OCI-LY1 (cell line): ENCODE results near the gene SGK2.
"Not testable (repeated sequence)": the region's sequence is repeated elsewhere in the genome, so short reads cannot be mapped to it uniquely, and the experiment has no call there.

ENCODE experiments used
- H2AFZ ChIP-seq: fragments of 200-600 bp; sonication (generic), shearing (Covaris generic); 2 replicates; pipeline ENCODE4 v1.6.0; 2014; ENCODE audit warnings: antibody characterized with exemption, mild to moderate bottlenecking, low read length
- H3F3A ChIP-seq: fragments of 200-600 bp; sonication (generic), shearing (Covaris generic); 2 replicates; pipeline ENCODE4 v1.6.0; 2014; ENCODE audit warnings: mild to moderate bottlenecking, antibody characterized with exemption, low read length, moderate library complexity; ENCODE audit not compliant: insufficient read depth
- H3K27ac ChIP-seq: fragments of 200-600 bp; sonication (generic); 2 replicates; pipeline ENCODE4 v1.5.1; 2014; ENCODE audit warnings: low read length, mixed run types, mild to moderate bottlenecking, low read depth; ENCODE audit not compliant: poor library complexity, severe bottlenecking
- H3K27me3 ChIP-seq: fragments of 200-600 bp; sonication (generic); 2 replicates; pipeline ENCODE4 v1.6.0; 2014; ENCODE audit warnings: antibody characterized with exemption, mild to moderate bottlenecking, low read length, moderate library complexity; ENCODE audit not compliant: insufficient read depth
- H3K36me3 ChIP-seq: fragments of 200-600 bp; sonication (generic); 2 replicates; pipeline ENCODE4 v1.6.1; 2014; ENCODE audit warnings: mild to moderate bottlenecking, antibody characterized with exemption, low read length, moderate library complexity, mixed read lengths; ENCODE audit not compliant: insufficient read depth
- H3K4me1 ChIP-seq: fragments of 200-600 bp; sonication (generic); 2 replicates; pipeline ENCODE4 v1.5.1; 2014; ENCODE audit warnings: mild to moderate bottlenecking, low read length, moderate library complexity; ENCODE audit not compliant: insufficient read depth, severe bottlenecking
- H3K4me2 ChIP-seq: fragments of 200-600 bp; sonication (generic), shearing (Covaris generic); 2 replicates; pipeline ENCODE4 v1.6.1; 2014; ENCODE audit warnings: low read length
- H3K4me3 ChIP-seq: fragments of 200-600 bp; sonication (generic); 2 replicates; pipeline ENCODE4 v1.5.1; 2014; ENCODE audit warnings: low read length, low read depth, mild to moderate bottlenecking, mixed read lengths; ENCODE audit not compliant: poor library complexity, severe bottlenecking
- H3K79me2 ChIP-seq: fragments of 200-600 bp; shearing (Covaris generic); 2 replicates; pipeline ENCODE4 v1.6.1; 2016; ENCODE audit warnings: mixed run types, low read length, mixed read lengths; ENCODE audit not compliant: insufficient read depth
- H3K9ac ChIP-seq: fragments of 200-600 bp; sonication (generic), shearing (Covaris generic); 2 replicates; pipeline ENCODE4 v1.6.1; 2014; ENCODE audit warnings: mild to moderate bottlenecking, low read length, mixed read lengths
- H3K9me2 ChIP-seq: fragments of 200-600 bp; sonication (generic), shearing (Covaris generic); 2 replicates; pipeline ENCODE4 v1.6.1; 2014; ENCODE audit warnings: low read depth, mild to moderate bottlenecking, low read length, mixed read lengths
- H3K9me3 ChIP-seq: fragments of 200-600 bp; shearing (Covaris generic); 2 replicates; pipeline ENCODE4 v1.6.1; 2014; ENCODE audit warnings: low read length, mixed read lengths
- H4K20me1 ChIP-seq: fragments of 200-600 bp; sonication (generic), shearing (Covaris generic); 2 replicates; pipeline ENCODE4 v1.6.0; 2016; ENCODE audit warnings: mild to moderate bottlenecking, low read length; ENCODE audit not compliant: insufficient read depth
- EZH2 ChIP-seq: fragments of 200-600 bp; sonication (generic), shearing (Covaris generic); IDR thresholded peaks from 2 replicates; pipeline ENCODE4 v1.8.0; 2017; ENCODE audit warnings: borderline replicate concordance, mixed run types, mild to moderate bottlenecking, antibody characterized with exemption, low read length, moderate library complexity, mixed read lengths
- TF ChIP-seq, protein P1 (sequence below): fragments of 200-600 bp; sonication (generic), shearing (Covaris generic); IDR thresholded peaks from 2 replicates; pipeline ENCODE4 v1.5.1; 2017; ENCODE audit warnings: mild to moderate bottlenecking, antibody characterized with exemption, low read length, moderate library complexity, mixed read lengths

SGK2 gene

DNA sequence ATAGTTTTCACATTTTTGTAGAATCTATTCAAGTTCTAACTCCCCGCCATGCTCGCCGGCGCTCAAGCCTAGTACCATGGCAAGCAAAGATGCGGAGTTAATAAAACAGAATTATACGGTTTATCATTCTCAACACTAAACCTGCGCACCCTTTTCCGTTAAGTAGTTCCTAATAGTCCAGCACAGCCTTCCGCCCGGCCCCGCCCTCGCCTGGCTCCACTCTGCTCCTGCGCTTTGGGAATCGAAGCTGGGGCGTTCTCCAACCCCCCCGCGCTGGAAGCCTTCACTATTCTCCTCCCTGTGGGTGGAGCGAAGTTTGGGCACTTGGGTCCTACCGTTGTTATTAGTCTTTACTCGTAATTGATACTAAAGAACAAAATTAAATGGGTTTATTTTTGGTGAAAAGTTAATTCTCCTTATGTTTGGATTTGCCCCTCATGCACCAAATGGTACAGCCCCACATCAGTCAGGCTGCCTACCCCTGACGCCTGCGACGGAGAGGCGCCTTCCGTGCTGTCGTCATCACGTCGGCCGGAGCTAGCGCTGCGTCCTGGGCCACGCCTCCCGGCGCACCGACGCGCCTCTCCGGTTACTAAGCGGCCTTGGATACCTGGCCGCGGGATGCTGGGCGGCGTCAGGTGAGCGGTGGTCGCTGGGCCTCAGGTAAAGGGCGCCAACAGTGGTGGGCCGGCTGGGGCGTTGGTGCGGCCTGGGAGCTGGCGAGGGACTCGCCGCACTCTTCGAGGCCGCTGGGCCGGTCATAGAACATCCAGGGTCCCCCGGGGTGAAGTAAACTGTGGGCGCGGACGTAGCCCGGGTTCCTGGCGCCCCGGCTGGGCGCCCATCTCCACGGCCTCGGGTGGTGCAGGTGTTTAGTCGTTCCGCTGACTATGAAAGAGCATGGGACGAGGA lies 31.8 kb downstream of the SGK2 start, which contains the start of gene IFT52:
Gene IFT52 (plus strand): TSS at position 546 of the 912 bp plus-strand sequence. CDS start 3,762 bp downstream, outside the sequence.
- TF ChIP-seq, protein P1, sequence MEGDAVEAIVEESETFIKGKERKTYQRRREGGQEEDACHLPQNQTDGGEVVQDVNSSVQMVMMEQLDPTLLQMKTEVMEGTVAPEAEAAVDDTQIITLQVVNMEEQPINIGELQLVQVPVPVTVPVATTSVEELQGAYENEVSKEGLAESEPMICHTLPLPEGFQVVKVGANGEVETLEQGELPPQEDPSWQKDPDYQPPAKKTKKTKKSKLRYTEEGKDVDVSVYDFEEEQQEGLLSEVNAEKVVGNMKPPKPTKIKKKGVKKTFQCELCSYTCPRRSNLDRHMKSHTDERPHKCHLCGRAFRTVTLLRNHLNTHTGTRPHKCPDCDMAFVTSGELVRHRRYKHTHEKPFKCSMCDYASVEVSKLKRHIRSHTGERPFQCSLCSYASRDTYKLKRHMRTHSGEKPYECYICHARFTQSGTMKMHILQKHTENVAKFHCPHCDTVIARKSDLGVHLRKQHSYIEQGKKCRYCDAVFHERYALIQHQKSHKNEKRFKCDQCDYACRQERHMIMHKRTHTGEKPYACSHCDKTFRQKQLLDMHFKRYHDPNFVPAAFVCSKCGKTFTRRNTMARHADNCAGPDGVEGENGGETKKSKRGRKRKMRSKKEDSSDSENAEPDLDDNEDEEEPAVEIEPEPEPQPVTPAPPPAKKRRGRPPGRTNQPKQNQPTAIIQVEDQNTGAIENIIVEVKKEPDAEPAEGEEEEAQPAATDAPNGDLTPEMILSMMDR, result no peak
- no peak for TF ChIP-seq EZH2
- H3F3A ChIP-seq, result no peaks in the 10 kb centered on the region
- peak within 1 kb of the TSS; percentile 86 for H3K4me2 ChIP-seq

DNA sequence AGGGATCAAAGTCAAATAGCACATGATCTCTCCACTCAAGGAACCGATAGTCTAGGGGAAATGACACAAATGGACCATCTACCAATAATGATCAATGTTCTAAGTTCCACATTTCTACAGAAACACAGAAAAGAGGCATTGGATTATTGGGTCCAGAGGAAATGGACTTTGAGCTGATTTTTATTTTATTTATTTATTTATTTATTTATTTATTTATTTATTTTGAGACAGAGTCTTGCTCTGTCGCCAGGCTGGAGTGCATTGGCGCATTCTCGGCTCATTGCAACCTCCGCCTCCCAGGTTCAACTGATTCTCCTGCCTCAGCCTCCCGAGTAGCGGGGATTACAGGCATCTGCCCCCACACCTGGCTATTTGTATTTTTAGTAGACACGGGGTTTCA lies 43.1 kb downstream of the SGK2 start:
- H3K4me2 ChIP-seq, H3K4me3 ChIP-seq, H2AFZ ChIP-seq, H3K9me3 ChIP-seq, H3F3A ChIP-seq, H3K9me2 ChIP-seq, H3K27me3 ChIP-seq, H3K4me1 ChIP-seq, H3K79me2 ChIP-seq, H3K27ac ChIP-seq, H4K20me1 ChIP-seq, H3K9ac ChIP-seq: not testable (repeated sequence)
- H3K36me3 ChIP-seq, result peaks cover 46% of the 10 kb centered on the region

More for the DNA sequence above, 31.8 kb downstream of the SGK2 start, which contains the start of gene IFT52:
- no peaks in the 10 kb centered on the region for H3K9me2 ChIP-seq
- H3K4me1 ChIP-seq, result peaks cover 20% of the 10 kb centered on the region
- H3K79me2 ChIP-seq, result no peaks in the 10 kb centered on the region
- H3K27ac ChIP-seq, result peak within 1 kb of the TSS; percentile 48
- no peaks in the 10 kb centered on the region for H4K20me1 ChIP-seq
- peaks cover 8% of the 10 kb centered on the region; the same call in 1 of the 2 replicates for H3K36me3 ChIP-seq
- peak within 1 kb of the TSS; percentile 85 for H3K9ac ChIP-seq
- peak within 1 kb of the TSS; percentile 76 for H3K4me3 ChIP-seq
- no peaks in the 10 kb centered on the region for H3K9me3 ChIP-seq
- H2AFZ ChIP-seq, result peak within 1 kb of the TSS; percentile 12; the same call in 1 of the 2 replicates
- H3K27me3 ChIP-seq, result no peaks in the 10 kb centered on the region

- Histone ChIP-seq H3K9ac (no peak overlapping the region), H3K4me2 (no peak overlapping the region), H3K4me1 (no peaks in the 10 kb centered on the region), H3K36me3 (peaks cover 35% of the 10 kb centered on the region), H3K9me3 (no peaks in the 10 kb centered on the region), H4K20me1 (no peaks in the 10 kb centered on the region), H3K27me3 (no peaks in the 10 kb centered on the region), H2AFZ (no peak overlapping the region), H3K27ac (no peak overlapping the region), H3K79me2 (no peaks in the 10 kb centered on the region), H3F3A (no peaks in the 10 kb centered on the region), H3K4me3 (no peak overlapping the region), H3K9me2 (no peaks in the 10 kb centered on the region)
- TF ChIP-seq EZH2, result no peak
- TF ChIP-seq, protein P1, result no peak
Observed at GRCh38 chr20:43603124-43603523, 44.3 kb downstream of the SGK2 start.
